NOMO-1 treated with DMSO at 0.1 percent for 48 hours (cell line): ENCODE results near the gene ACADVL.

Source experiments
- DNase-seq: peaks from one replicate; lab custom pipeline; 2025; ENCODE audit not compliant: unreplicated experiment; lab: John Stamatoyannopoulos, UW

The ACADVL gene

DNA sequence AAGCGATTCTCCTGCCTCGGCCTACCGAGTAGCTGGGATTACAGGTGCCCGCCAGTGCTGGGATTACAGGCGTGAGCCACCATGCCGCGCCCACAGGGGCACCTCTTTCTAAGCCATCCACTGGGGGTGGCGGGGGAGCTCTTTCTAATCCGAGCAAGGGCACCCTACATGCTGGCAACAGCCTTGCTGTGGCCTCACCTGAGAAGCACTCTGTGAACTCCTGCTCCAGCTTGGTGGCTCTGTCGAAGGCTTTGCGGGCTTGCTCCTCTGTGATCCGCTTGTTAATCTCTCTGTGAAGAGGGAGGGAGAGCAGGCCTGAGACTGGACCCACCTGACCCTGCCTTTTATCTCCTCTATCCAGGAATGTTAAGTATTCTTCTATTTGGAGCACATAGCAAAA, 28.7 kb upstream of the ACADVL start:
- DNase-seq, result no peak

- DNase-seq, result no peak
Observed at GRCh38 chr17:7191571-7192270, 28.0 kb upstream of the ACADVL start.

- no peak for DNase-seq
Observed at GRCh38 chr17:7192271-7192937, 27.3 kb upstream of the ACADVL start.

GRCh38 chr17:7195971-7196370, 23.8 kb upstream of the ACADVL start:
- DNase-seq, result no peak

DNA sequence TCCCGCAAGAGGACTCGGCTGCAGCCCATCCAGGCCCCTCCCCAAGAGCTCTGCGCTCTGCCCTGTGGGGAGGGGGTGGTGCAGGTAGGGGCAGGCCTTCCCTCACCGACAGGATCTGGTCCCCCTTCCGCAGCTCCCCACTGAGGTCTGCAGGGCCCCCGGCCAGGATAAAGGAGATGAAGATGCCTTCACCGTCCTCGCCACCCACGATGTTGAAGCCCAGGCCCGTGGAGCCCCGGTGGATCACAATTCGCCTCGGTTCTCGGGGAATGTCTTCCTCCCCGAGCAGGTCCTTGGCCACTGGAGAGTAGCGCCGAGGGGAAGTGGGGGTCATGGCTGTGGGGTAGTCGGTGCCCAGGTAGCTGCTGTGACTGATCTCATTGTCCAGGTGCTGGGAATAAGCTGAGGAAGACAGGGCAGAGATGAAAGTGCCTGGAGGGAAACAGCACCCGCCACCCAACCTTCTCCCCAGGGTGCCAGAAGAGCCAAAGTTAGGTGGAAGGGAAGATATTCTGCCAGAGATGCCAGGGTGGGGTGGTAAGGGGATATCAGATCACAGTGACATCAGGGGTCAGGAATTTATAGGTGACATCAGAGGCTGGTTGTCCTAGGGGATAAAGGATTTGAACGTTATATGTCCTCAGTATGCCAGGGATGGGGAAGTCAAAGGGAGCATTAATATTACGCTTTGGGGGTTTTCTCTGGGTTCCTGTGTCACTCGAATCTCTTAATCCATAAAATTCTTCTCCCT, 22.9 kb upstream of the ACADVL start:
- DNase-seq, result no peak

DNA sequence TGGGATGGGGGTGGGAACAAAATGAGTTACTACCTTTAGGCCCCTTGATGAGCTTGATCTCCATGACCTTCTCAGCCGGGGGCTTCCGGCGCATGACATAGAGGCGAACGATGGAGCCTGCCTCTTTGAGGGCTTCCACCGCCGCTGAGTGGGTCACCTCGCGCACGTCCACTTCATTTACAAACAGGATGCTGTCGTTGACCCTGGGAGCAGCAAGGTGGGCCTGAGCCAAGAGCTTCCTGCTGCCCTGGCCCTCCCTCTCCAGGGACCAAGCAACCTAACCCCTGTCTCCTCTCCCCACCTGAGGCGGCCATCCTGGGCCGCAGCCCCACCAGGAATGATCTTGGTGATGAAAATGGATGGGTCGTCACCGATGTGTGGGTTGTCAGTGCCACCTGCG, 16.3 kb upstream of the ACADVL start:
- DNase-seq, result no peak

- no peak for DNase-seq
Observed at GRCh38 chr17:7204336-7204735, 15.4 kb upstream of the ACADVL start.

- DNase-seq, result no peak
Observed at GRCh38 chr17:7204828-7205461, 14.8 kb upstream of the ACADVL start.

- no peak for DNase-seq
Observed at GRCh38 chr17:7205561-7205960, 14.2 kb upstream of the ACADVL start.

- DNase-seq, result no peak
Observed at GRCh38 chr17:7207120-7208001, 12.4 kb upstream of the ACADVL start.

DNA sequence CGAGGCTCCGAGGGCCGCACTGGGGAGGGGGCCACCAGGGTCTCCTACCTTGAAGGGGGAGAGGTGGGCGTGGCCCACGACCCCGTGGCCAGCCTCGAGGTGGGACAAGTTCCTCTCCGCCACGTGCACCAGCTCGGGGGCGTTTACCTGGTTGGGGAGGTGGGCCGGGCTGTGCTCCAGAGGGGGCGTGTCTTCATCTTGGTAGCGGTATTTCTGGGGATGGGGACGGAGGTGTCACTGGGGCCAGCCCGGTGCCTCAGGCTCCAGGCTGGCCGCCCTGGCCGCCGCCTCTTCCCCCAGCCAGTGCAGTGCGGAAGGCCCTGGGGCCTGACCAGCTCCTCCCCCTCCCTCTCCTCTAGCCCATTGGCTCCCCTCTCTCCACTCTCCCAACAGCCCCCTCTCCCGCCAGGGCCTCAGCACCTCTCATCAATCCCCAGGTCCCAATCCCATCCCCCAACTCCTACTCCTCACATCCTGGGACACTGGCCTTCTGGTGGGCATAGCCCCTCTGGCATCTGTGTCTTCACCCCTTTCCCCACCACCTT, 11.6 kb upstream of the ACADVL start:
- DNase-seq, result no peak

DNA sequence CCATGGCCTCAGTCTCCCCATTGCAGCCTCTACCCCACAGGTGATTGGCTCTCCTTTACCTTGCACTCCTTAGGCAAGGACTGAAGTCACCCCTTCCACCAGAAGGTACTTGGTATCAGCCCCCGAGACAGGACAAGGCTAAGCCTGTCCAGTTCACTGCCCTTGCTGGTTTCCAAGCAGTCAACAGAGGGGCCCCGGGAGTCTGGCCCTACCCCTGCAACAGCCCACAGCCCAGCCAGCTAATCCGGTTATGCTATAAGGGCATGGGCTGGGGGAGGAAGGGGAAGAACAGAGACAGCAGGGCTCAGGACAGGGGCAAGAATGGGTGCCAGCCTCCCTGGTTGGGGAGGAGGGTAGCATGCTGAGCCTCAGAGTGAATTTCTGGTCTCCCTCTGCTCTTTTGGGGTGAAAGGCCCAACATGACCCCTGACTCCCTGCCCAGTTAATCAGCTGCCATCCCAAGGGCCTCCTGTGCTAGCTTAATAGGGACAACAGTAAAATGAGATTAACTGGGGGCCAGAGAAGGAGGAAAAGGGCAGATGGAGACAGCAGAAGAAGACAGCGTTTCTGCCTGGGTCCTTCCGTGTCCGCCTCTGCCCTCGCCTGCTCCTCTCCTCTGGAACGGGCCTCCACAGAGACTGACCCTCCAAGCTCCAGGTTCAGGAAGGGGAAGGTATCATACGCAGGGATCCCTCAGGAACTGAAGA, 10.8 kb upstream of the ACADVL start:
- DNase-seq, result no peak

GRCh38 chr17:7211491-7212273, 8.1 kb upstream of the ACADVL start:
- DNase-seq, result no peak

GRCh38 chr17:7213895-7214299, 5.8 kb upstream of the ACADVL start:
- peak; percentile 71 for DNase-seq

DNA sequence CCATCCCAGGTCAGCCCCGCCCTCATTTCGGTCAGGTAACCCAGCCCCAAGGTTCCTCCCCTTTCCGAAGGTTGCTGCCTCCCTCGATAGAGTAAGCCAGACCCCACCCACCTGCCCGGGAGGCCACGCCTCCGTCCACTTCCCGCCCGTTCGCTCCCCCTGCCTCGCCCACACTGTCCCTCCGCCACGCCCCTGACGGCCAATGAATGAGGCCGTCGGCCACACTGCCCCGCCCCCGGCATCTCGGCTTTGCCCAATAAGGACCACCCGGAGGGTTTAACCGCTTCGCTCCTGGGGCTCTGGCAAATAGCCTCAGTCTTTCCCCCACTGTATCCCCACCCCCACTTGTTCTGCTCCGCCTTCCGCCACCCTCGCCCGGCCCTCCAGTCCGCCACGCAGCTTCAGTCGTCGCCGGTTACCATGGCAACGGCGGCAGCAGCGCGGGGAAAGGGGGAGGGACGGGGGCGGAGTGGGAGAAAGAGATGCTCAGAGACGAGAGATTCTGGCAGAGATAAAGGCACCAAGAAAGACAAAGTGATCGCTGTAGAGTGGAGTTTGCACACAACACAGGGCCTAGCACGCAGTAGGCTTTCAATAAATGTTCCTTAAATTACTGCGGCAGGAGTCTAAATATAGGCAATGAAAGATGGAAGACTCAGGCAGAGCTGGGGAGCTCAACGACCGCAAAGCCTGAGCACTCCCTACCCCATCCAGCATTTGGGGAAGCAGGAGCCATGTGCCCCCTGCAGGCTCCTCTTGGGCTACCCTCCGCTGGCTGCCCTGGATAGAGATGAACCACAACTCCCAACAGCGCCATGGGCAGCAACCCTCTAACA, 5.2 kb upstream of the ACADVL start:
- peak; percentile 97 for DNase-seq

DNA sequence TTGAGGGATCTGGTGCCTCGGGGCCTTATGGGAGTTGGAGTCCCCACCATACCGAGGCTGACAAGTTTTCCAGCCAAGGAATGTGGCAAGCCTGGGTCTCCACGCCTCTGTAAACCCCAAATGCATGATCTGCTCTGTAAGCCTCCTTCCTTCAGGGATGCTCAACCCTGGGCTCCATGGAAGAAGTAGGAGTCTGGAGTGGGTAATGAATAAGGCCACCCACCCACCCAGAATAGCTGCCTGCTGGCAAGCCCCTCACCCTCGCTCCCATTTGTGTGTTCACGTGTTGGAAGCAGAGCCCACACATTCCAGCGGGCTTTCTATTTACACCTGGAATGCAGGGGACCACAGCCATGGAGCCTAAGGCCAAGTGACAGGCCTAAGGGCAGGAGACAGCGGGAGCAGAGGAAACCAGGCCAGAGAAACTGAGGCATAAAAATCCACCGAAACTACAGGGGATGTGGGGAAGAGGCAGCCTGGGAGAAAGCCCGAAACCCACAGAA, 4.6 kb upstream of the ACADVL start:
- no peak for DNase-seq

DNA sequence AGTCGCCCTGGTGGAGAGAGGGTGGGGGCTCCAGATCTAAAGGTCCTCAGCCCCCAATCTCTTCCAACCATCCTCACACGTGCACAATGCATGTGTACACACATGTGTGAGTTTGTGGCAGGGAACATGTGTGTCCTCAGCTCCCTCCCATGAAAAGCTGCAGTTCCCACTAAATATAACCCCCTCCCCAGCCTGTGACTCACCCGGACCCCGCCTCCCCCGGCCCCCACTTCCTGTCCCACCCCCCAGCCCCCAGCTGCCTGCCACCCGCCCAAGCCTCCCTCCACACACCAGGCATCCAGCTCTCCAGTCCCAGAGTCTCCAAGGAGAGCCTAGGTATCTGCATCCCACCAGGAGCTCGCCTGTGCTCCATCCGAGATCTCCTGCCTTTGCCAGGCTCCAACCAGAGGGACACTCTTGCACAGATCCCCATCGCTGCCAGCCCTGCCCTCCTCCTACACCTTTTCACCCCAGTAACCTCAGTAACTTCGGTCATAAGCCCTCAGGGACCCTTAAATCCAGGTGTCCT, 4.0 kb upstream of the ACADVL start:
- no peak for DNase-seq
